ENCODE measurements around the gene SYNE2. TPM values are rescaled to one million over a fixed set of nuclear protein-coding genes. Genes with fewer than 3 reads are reported as not detected.

SYNE2 gene
- total RNA-seq, 4 donors from 2014 or later: 92.4 to 165 (median 98.3) TPM

- H3K4me3 ChIP-seq: no peak overlapping the region
- 91% methylated on average over 2 of the region's 2 CpGs for WGBS
- H3K27me3 ChIP-seq: no peaks in the 10 kb centered on the region
- H3K4me1 ChIP-seq: no peaks in the 10 kb centered on the region
- H3K27ac ChIP-seq (replicated peaks in 1 of 4): no peak overlapping the region
- no peak for TF ChIP-seq POLR2AphosphoS5 (IDR thresholded peaks at IDR 0.05)
- no peak for TF ChIP-seq POLR2A (IDR thresholded peaks at IDR 0.05; ENCODE audit: low read depth)
- TF ChIP-seq EP300 (IDR thresholded peaks at IDR 0.05): no peak
- TF ChIP-seq, protein P1, sequence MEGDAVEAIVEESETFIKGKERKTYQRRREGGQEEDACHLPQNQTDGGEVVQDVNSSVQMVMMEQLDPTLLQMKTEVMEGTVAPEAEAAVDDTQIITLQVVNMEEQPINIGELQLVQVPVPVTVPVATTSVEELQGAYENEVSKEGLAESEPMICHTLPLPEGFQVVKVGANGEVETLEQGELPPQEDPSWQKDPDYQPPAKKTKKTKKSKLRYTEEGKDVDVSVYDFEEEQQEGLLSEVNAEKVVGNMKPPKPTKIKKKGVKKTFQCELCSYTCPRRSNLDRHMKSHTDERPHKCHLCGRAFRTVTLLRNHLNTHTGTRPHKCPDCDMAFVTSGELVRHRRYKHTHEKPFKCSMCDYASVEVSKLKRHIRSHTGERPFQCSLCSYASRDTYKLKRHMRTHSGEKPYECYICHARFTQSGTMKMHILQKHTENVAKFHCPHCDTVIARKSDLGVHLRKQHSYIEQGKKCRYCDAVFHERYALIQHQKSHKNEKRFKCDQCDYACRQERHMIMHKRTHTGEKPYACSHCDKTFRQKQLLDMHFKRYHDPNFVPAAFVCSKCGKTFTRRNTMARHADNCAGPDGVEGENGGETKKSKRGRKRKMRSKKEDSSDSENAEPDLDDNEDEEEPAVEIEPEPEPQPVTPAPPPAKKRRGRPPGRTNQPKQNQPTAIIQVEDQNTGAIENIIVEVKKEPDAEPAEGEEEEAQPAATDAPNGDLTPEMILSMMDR (IDR thresholded peaks at IDR 0.05): no peak
- no peaks in the 10 kb centered on the region for H3K9me3 ChIP-seq
- DNase-seq (ENCODE audit: extremely low spot score): no peak
- intact Hi-C loops (cut with DNase I): no loop called here
- H3K36me3 ChIP-seq: peaks cover 13 to 85% (median 45%) of the 10 kb centered on the region in 4 donors
These were observed 305.8 kb downstream of the SYNE2 start for GRCh38 chr14:64158608-64159007.

- no peak overlapping the region for H3K4me3 ChIP-seq
- no peak for DNase-seq (ENCODE audit: extremely low spot score)
- no peaks in the 10 kb centered on the region for H3K27me3 ChIP-seq
- intact Hi-C loops (cut with DNase I): no loop called here
- TF ChIP-seq POLR2A (IDR thresholded peaks at IDR 0.05; ENCODE audit: low read depth) (no peak), EP300 (IDR thresholded peaks at IDR 0.05) (no peak), POLR2AphosphoS5 (IDR thresholded peaks at IDR 0.05) (no peak)
- TF ChIP-seq, protein P1 (IDR thresholded peaks at IDR 0.05): no peak
- 92% methylated on average over 3 of the region's 3 CpGs for WGBS
- H3K36me3 ChIP-seq: peaks cover 13 to 85% (median 44%) of the 10 kb centered on the region in 4 donors
- no peak overlapping the region for H3K27ac ChIP-seq (replicated peaks in 1 of 4)
- H3K4me1 ChIP-seq: no peaks in the 10 kb centered on the region
- H3K9me3 ChIP-seq: no peaks in the 10 kb centered on the region
These were observed 306.8 kb downstream of the SYNE2 start for GRCh38 chr14:64159588-64159987.

GRCh38 chr14:64170181-64170580 lies 317.4 kb downstream of the SYNE2 start:
- H3K4me1 ChIP-seq: no peaks in the 10 kb centered on the region
- intact Hi-C loops (cut with DNase I): no loop called here

DNA sequence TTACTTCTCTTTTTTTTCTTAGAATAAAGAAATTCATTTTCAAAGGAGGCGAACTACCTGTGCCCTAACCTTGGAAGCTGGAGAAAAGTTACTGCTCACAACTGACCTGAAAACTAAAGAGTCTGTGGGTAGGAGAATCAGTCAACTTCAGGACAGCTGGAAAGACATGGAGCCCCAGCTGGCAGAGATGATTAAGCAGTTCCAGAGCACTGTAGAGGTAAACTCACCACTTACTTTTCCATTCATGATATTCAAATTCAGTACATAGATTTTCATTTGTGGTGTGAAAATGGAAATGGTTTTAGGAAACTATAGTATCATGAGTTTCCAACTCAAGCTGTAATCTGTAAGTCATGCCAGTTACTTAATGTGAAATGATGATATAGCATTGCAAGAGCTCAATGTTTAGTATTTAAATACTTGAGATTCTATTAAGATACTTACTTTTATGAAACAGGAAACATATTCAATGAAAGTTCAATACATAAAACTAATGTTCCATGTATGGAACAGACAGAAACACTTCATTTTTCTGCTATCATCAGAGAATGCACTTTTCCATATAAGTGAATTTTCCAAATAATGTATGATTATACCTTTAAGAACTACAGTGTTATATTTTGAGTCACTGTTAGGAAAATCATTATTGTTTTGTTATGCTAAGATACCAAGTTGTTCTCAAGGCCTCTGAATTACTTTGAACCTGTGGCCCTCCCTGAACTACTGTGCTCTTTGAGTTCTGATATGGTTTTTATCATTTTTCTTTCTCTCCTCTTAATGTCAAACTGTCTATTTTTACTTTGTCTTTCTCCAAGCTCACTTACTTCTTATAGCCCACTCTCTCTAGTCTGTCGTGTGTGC lies 322.3 kb downstream of the SYNE2 start:
- intact Hi-C loops (cut with DNase I): no loop called here
- no peaks in the 10 kb centered on the region for H3K4me1 ChIP-seq
- no peaks in the 10 kb centered on the region for H3K27me3 ChIP-seq
- no peak overlapping the region for H3K4me3 ChIP-seq
- no peak overlapping the region for H3K27ac ChIP-seq (replicated peaks in 1 of 4)
- 95% methylated on average over 2 of the region's 2 CpGs for WGBS
- TF ChIP-seq POLR2AphosphoS5 (IDR thresholded peaks at IDR 0.05) (no peak), POLR2A (IDR thresholded peaks at IDR 0.05; ENCODE audit: low read depth) (no peak), EP300 (IDR thresholded peaks at IDR 0.05) (no peak)
- TF ChIP-seq, protein P1 (IDR thresholded peaks at IDR 0.05): no peak
- no peaks in the 10 kb centered on the region for H3K9me3 ChIP-seq
- DNase-seq (ENCODE audit: extremely low spot score): no peak
- peaks cover 13 to 86% (median 55%) of the 10 kb centered on the region in 4 donors for H3K36me3 ChIP-seq

More at GRCh38 chr14:64170181-64170580, 317.4 kb downstream of the SYNE2 start:
- Histone ChIP-seq H3K27me3 (no peaks in the 10 kb centered on the region), H3K4me3 (no peak overlapping the region), H3K27ac (replicated peaks in 1 of 4) (no peak overlapping the region), H3K36me3 (peaks cover 16 to 91% (median 68%) of the 10 kb centered on the region in 4 donors), H3K9me3 (no peaks in the 10 kb centered on the region)
- DNase-seq (ENCODE audit: extremely low spot score): no peak
- WGBS: 96% methylated on average over 8 of the region's 8 CpGs
- TF ChIP-seq EP300 (IDR thresholded peaks at IDR 0.05) (no peak), POLR2A (IDR thresholded peaks at IDR 0.05; ENCODE audit: low read depth) (no peak), POLR2AphosphoS5 (IDR thresholded peaks at IDR 0.05) (no peak)
- TF ChIP-seq, protein P1 (IDR thresholded peaks at IDR 0.05): no peak

Data from esophagus muscularis mucosa (tissue), 4 donors.